Esophagus muscularis mucosa (tissue), 4 donors: ENCODE measurements around the gene DENND4C.
"Not testable (repeated sequence)": the region's sequence is repeated elsewhere in the genome, so short reads cannot be mapped to it uniquely, and the experiment has no call there.

Experiments
- EP300 ChIP-seq: sonication (generic); formaldehyde crosslinking; IDR thresholded peaks from one replicate; pipeline ENCODE4 v1.6.1; 2017; ENCODE audit warnings: antibody characterized with exemption
- POLR2A ChIP-seq: fragments of 450-650 bp; IDR thresholded peaks from one replicate; pipeline ENCODE4 v1.6.1; 2017; ENCODE audit warnings: antibody characterized with exemption, moderate library complexity, mild to moderate bottlenecking, low read depth
- POLR2AphosphoS5 ChIP-seq, 2 donors: sonication (generic); formaldehyde crosslinking; IDR thresholded peaks; one replicate each; pipeline ENCODE4 v1.6.1; 2017; ENCODE audit warnings: antibody characterized with exemption in 2 of 2
- TF ChIP-seq, protein P1 (sequence below), 3 experiments: fragments of 200-600 bp in 2 of 3; fragments of 450-650 bp in 1 of 3; sonication (generic) in 2 of 3; IDR thresholded peaks; one replicate each; pipeline ENCODE4 v1.5.1; 2017 to 2019; ENCODE audit warnings: antibody characterized with exemption in 3 of 3, mild to moderate bottlenecking in 2 of 3, moderate library complexity in 1 of 3

DNA sequence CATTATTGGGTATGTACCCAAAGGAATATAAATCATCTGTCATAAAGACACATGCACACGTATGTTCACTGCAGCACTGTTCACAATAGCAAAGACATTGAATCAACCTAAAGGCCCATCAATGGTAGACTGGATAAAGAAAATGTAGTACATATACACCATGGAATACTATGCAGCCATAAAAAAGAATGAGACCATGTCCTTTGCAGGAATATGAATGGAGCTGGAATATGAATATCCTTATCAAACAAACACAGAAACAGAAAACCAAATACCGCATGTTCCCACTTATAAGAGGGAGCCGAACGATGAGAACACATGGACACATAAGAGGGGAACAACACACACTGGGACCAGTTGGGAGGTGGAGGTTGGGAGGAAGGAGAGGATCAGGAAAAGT lies 159.0 kb downstream of the DENND4C start:
- TF ChIP-seq, protein P1, sequence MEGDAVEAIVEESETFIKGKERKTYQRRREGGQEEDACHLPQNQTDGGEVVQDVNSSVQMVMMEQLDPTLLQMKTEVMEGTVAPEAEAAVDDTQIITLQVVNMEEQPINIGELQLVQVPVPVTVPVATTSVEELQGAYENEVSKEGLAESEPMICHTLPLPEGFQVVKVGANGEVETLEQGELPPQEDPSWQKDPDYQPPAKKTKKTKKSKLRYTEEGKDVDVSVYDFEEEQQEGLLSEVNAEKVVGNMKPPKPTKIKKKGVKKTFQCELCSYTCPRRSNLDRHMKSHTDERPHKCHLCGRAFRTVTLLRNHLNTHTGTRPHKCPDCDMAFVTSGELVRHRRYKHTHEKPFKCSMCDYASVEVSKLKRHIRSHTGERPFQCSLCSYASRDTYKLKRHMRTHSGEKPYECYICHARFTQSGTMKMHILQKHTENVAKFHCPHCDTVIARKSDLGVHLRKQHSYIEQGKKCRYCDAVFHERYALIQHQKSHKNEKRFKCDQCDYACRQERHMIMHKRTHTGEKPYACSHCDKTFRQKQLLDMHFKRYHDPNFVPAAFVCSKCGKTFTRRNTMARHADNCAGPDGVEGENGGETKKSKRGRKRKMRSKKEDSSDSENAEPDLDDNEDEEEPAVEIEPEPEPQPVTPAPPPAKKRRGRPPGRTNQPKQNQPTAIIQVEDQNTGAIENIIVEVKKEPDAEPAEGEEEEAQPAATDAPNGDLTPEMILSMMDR (IDR thresholded peaks at IDR 0.05), result not testable (repeated sequence)
- TF ChIP-seq POLR2A; POLR2AphosphoS5 (IDR thresholded peaks at IDR 0.05); EP300: not testable (repeated sequence)
